Cardiac muscle cell (in vitro differentiated cells and primary cell): ENCODE measurements around the gene KIF27. TPM values are rescaled to one million over a fixed set of nuclear protein-coding genes. Genes with fewer than 3 reads are reported as not detected.

ENCODE experiments used
- DNase-seq, 2 donors: peaks; one replicate each; pipeline versions ENCODE4 v3.0.0 to v3.0.0-alpha.2; 2010 to 2017; ENCODE audit warnings: low read depth in 1 of 2, low spot score in 1 of 2
- H3K27ac ChIP-seq: fragments of 200-600 bp; sonication (generic); 2 replicates; pipeline ENCODE4 v1.5.1; 2016
- H3K27me3 ChIP-seq: fragments of 200-600 bp; sonication (generic); 2 replicates; pipeline ENCODE4 v1.6.0; 2016; ENCODE audit warnings: control low read depth
- H3K36me3 ChIP-seq: fragments of 200-600 bp; sonication (generic); 2 replicates; pipeline ENCODE4 v1.5.1; 2016; ENCODE audit warnings: control low read depth
- H3K4me1 ChIP-seq: fragments of 200-600 bp; sonication (generic); 2 replicates; pipeline ENCODE4 v1.8.1; 2017; ENCODE audit warnings: low read depth, mild to moderate bottlenecking, mixed run types
- H3K4me3 ChIP-seq: fragments of 200-600 bp; sonication (generic); 2 replicates; pipeline ENCODE4 v1.5.1; 2016; ENCODE audit warnings: mild to moderate bottlenecking
- H3K9me3 ChIP-seq: fragments of 200-600 bp; sonication (generic); 2 replicates; pipeline ENCODE4 v1.5.1; 2017; ENCODE audit warnings: low read depth, mild to moderate bottlenecking, control low read depth
- polyA plus RNA-seq: library from polyadenylated mRNA; unstranded; fragments of >200 nt; fragmentation: Nextera tagmentation; extraction: Ambion mirVana; gene quantifications from 2 replicates; pipeline ENCODE4 v1.2.1, GENCODE V29; 2016
- total RNA-seq: library from RNA; depleted of rRNA; stranded (reverse); fragments of >200 nt; gene quantifications from 2 replicates; pipeline ENCODE4 v1.2.3, GENCODE V29; 2016
- TF ChIP-seq, protein P1 (sequence below): IDR thresholded peaks from 2 replicates; pipeline ENCODE4 v1.5.1; 2012; ENCODE audit warnings: low read depth, mild to moderate bottlenecking, low read length

The KIF27 gene
- total and polyA plus RNA-seq, 2 experiments from 2014 or later = 6.2 to 6.6 TPM

DNA sequence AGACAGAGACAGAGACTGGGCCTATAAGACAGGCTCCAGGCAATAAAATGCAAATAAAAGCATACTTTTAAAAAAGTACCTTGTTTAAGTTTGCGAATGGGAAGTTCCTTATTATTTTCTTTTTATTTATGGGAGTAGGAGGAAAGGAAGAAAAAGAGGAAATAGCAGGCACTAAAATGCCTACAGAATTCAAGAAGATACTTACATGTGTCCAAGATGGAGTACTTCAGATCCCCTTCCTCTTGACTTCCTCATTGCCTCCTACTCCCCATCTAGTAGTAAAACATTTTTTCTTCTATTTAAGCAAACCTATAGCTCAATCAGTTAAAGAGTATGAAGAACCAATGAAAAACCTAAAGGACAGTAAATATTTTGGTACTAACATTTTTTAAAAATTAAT, 128.5 kb downstream of the KIF27 start:
- Histone ChIP-seq H3K36me3 (peaks cover 11% of the 10 kb centered on the region), H3K9me3 (no peaks in the 10 kb centered on the region), H3K27ac (no peak overlapping the region), H3K4me3 (no peak overlapping the region), H3K27me3 (no peaks in the 10 kb centered on the region), H3K4me1 (no peaks in the 10 kb centered on the region)
- TF ChIP-seq, protein P1, sequence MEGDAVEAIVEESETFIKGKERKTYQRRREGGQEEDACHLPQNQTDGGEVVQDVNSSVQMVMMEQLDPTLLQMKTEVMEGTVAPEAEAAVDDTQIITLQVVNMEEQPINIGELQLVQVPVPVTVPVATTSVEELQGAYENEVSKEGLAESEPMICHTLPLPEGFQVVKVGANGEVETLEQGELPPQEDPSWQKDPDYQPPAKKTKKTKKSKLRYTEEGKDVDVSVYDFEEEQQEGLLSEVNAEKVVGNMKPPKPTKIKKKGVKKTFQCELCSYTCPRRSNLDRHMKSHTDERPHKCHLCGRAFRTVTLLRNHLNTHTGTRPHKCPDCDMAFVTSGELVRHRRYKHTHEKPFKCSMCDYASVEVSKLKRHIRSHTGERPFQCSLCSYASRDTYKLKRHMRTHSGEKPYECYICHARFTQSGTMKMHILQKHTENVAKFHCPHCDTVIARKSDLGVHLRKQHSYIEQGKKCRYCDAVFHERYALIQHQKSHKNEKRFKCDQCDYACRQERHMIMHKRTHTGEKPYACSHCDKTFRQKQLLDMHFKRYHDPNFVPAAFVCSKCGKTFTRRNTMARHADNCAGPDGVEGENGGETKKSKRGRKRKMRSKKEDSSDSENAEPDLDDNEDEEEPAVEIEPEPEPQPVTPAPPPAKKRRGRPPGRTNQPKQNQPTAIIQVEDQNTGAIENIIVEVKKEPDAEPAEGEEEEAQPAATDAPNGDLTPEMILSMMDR = no peak
- DNase-seq = no peak

Other genes starting within 250 kb of the KIF27 start
- 90.0 and 102 TPM in 2 replicates for gene UBQLN1, start 213.5 kb downstream of the KIF27 start, total RNA-seq
- gene UBQLN1, start 213.5 kb downstream of the KIF27 start, polyA plus RNA-seq = 38.0 and 50.9 TPM in 2 replicates
- gene GKAP1, start 103.7 kb downstream of the KIF27 start, total RNA-seq = 8.1 and 11.7 TPM in 2 replicates
- gene GKAP1, start 103.7 kb downstream of the KIF27 start, polyA plus RNA-seq = 19.7 and 33.9 TPM in 2 replicates
- gene HNRNPK, start 58.8 kb upstream of the KIF27 start, total RNA-seq = 601 and 659 TPM in 2 replicates
- gene HNRNPK, start 58.8 kb upstream of the KIF27 start, polyA plus RNA-seq = 568 and 768 TPM in 2 replicates
- 1.8 and 3.6 TPM in 2 replicates for gene RMI1, start 59.4 kb upstream of the KIF27 start, total RNA-seq
- 8.4 TPM in 2 replicates for gene RMI1, start 59.4 kb upstream of the KIF27 start, polyA plus RNA-seq